Measurements from ENCODE around the gene PLIN4. TPM values are rescaled to one million over a fixed set of nuclear protein-coding genes. Genes with fewer than 3 reads are reported as not detected.

Gene PLIN4
- total RNA-seq, 4 donors from 2014 or later, result 1.4 to 6.7 (median 2.4) TPM

- H3K9me3 ChIP-seq, result no peaks in the 10 kb centered on the region
- peak overlapping the region in 2 of 4 donors; percentile 31 to 59 for H3K4me3 ChIP-seq
- intact Hi-C loops (cut with DNase I), result no loop called here
- 57% methylated on average over 1 of the region's 8 CpGs; no CpG with 5 or more reads in 1 of the 2 donors for WGBS, 2 donors
- no peaks in the 10 kb centered on the region for H3K36me3 ChIP-seq
- peak overlapping the region; percentile 72 to 87 (median 77) for H3K27ac ChIP-seq
- TF ChIP-seq CTCF (IDR thresholded peaks at IDR 0.05) (no peak), POLR2A (IDR thresholded peaks at IDR 0.05) (no peak)
- H3K4me1 ChIP-seq, result peaks cover 18 to 26% (median 20%) of the 10 kb centered on the region in 3 donors
- peaks cover 0 to 17% (median 0%) of the 10 kb centered on the region in 4 donors for H3K27me3 ChIP-seq
- no peak for DNase-seq
Observed at GRCh38 chr19:4516939-4517300, 1.4 kb downstream of the PLIN4 start.

GRCh38 chr19:4516199-4516938 is 1.9 kb downstream of the PLIN4 start:
- no peak overlapping the region for H3K4me3 ChIP-seq
- 71 to 84% methylated on average over 3 to 4 of the region's 14 CpGs for WGBS, 2 donors
- H3K4me1 ChIP-seq, result peaks cover 18 to 26% (median 20%) of the 10 kb centered on the region in 3 donors
- TF ChIP-seq CTCF (IDR thresholded peaks at IDR 0.05), result no peak
- TF ChIP-seq POLR2A (IDR thresholded peaks at IDR 0.05), result no peak
- peaks cover 0 to 17% (median 0%) of the 10 kb centered on the region in 4 donors for H3K27me3 ChIP-seq
- no peaks in the 10 kb centered on the region for H3K9me3 ChIP-seq
- no peaks in the 10 kb centered on the region for H3K36me3 ChIP-seq
- H3K27ac ChIP-seq, result peak overlapping the region in 2 of 4 donors; percentile 74 to 87
- no peak for DNase-seq
- intact Hi-C loops (cut with DNase I), result no loop called here

DNA sequence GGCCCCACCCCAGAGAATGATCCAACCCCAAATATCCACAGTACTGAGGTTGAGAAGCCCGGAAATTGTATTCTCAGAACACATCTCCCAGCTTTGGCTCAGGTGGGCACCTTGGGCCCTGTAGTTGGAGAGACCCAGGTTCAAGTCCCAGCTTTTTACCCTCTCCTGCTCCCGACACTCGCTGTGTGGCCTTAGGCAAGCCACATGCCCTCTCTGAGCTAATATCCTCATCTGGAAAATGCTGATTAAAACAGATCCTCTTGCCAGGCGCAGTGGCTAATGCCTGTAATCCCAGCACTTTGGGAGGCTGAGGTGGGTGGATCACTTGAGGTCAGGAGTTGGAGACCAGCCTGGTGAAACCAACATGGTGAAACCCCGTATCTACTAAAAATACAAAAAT is 2.6 kb downstream of the PLIN4 start:
- no peak for DNase-seq
- Histone ChIP-seq H3K4me3 (no peak overlapping the region), H3K36me3 (no peaks in the 10 kb centered on the region)

GRCh38 chr19:4513248-4513647 is 5.0 kb downstream of the PLIN4 start:
- H3K4me3 ChIP-seq, result no peak overlapping the region
- WGBS, 2 donors, result 90 to 92% methylated on average over 2 to 4 of the region's 17 CpGs
- no peaks in the 10 kb centered on the region for H3K9me3 ChIP-seq
- H3K27me3 ChIP-seq, result peaks cover 0 to 13% (median 0%) of the 10 kb centered on the region in 4 donors
- no peak overlapping the region for H3K27ac ChIP-seq
- intact Hi-C loops (cut with DNase I), result no loop called here
- H3K4me1 ChIP-seq, result peaks cover under 1 to 7% (median under 1%) of the 10 kb centered on the region in 3 donors
- TF ChIP-seq POLR2A (IDR thresholded peaks at IDR 0.05) (no peak), CTCF (IDR thresholded peaks at IDR 0.05) (no peak)
- no peak for DNase-seq
- H3K36me3 ChIP-seq, result no peaks in the 10 kb centered on the region

More for the DNA sequence above, 2.6 kb downstream of the PLIN4 start:
- H3K9me3 ChIP-seq, result no peaks in the 10 kb centered on the region
- WGBS, 2 donors, result 55 to 85% methylated on average over 1 to 2 of the region's 5 CpGs
- peaks cover 0 to 17% (median 0%) of the 10 kb centered on the region in 4 donors for H3K27me3 ChIP-seq
- intact Hi-C loops (cut with DNase I), result no loop called here
- peaks cover 18 to 26% (median 20%) of the 10 kb centered on the region in 3 donors for H3K4me1 ChIP-seq
- TF ChIP-seq POLR2A (IDR thresholded peaks at IDR 0.05) (no peak), CTCF (IDR thresholded peaks at IDR 0.05) (no peak)
- no peak overlapping the region for H3K27ac ChIP-seq

- DNase-seq, result no peak
- intact Hi-C loops (cut with DNase I), result no loop called here
- H3K27ac ChIP-seq, result no peak overlapping the region
- peaks cover 0 to 3% (median 0%) of the 10 kb centered on the region in 3 donors for H3K4me1 ChIP-seq
- no peaks in the 10 kb centered on the region for H3K36me3 ChIP-seq
- TF ChIP-seq CTCF (IDR thresholded peaks at IDR 0.05), result no peak
- TF ChIP-seq POLR2A (IDR thresholded peaks at IDR 0.05), result no peak
- H3K4me3 ChIP-seq, result no peak overlapping the region
- peaks cover 0 to 5% (median 0%) of the 10 kb centered on the region in 4 donors for H3K27me3 ChIP-seq
- WGBS, 2 donors, result 72 to 81% methylated on average over 4 to 13 of the region's 17 CpGs
- no peaks in the 10 kb centered on the region for H3K9me3 ChIP-seq
Observed at GRCh38 chr19:4512070-4512469, 6.2 kb downstream of the PLIN4 start.
